Fibroblast of lung (primary cell): ENCODE results near the gene CLEC2A.

Experiments used
- EZH2 ChIP-seq: IDR thresholded peaks from 2 replicates; pipeline ENCODE4 v1.5.1; 2012; ENCODE audit warnings: low read length, control low read depth, mild to moderate bottlenecking; ENCODE audit errors: missing control alignments
- TF ChIP-seq, protein P1 (sequence below), 2 donors: IDR thresholded peaks in 1 of 2; conservative IDR thresholded peaks in 1 of 2; 1 replicate in 1 of 2; 2 replicates in 1 of 2; pipeline ENCODE4 v1.5.1; 2011 to 2012; ENCODE audit warnings: low read length in 2 of 2, control low read depth in 1 of 2, inconsistent platforms in 1 of 2, low read depth in 1 of 2, mild to moderate bottlenecking in 1 of 2

DNA sequence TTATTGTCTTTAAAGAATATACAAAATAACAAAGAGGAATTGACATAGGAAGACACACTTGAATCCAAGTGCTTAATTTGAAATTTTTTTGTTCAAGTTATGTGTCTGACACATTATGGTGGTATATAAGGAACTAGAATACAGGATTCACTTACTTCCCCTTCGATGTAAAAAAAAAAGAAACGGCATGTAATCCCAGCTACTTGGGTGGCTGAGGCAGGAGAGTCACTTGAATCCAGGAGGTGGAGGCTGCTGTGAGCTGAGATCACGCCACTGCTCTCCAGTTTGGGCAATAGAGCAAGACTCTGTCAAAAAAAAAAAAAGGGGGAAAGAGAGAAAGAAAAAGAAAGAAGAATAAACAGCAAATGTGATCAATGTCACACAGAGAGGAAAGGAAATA lies 48.0 kb upstream of the CLEC2A start:
- TF ChIP-seq EZH2: no peak
- TF ChIP-seq, protein P1, sequence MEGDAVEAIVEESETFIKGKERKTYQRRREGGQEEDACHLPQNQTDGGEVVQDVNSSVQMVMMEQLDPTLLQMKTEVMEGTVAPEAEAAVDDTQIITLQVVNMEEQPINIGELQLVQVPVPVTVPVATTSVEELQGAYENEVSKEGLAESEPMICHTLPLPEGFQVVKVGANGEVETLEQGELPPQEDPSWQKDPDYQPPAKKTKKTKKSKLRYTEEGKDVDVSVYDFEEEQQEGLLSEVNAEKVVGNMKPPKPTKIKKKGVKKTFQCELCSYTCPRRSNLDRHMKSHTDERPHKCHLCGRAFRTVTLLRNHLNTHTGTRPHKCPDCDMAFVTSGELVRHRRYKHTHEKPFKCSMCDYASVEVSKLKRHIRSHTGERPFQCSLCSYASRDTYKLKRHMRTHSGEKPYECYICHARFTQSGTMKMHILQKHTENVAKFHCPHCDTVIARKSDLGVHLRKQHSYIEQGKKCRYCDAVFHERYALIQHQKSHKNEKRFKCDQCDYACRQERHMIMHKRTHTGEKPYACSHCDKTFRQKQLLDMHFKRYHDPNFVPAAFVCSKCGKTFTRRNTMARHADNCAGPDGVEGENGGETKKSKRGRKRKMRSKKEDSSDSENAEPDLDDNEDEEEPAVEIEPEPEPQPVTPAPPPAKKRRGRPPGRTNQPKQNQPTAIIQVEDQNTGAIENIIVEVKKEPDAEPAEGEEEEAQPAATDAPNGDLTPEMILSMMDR (conservative IDR thresholded peaks at IDR 0.05 in 1 of 2, IDR thresholded peaks at IDR 0.05 in 1 of 2; ENCODE audit: low read depth in 1 of 2, low read length in 2 of 2): no peak
